Measurements from ENCODE around the gene DZIP1L. TPM values are rescaled to one million over a fixed set of nuclear protein-coding genes. Genes with fewer than 3 reads are reported as not detected.

The DZIP1L gene
- total RNA-seq, 1 experiment from 2014 or later: 10.4 TPM

DNA sequence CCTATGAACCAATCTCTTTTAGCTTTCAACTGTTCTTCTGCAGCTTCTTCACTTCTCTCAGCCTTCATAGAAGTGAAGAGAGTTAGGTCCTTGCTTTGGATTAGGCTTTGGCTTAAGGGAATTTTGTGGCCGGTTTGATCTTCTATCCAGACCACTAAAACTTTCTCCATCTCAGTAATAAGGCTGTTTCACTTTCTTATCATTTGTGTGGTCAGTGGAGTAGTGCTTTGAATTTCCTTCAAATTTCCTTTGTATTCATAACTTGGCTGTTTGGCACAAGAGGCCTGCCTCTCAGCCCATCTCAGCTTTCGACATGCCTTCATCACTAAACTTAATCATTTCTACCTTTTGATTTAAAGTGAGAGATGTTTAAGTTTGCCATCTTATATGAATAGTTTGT lies 21.7 kb downstream of the DZIP1L start:
- no peaks in the 10 kb centered on the region for H3K79me1 ChIP-seq (ENCODE audit: insufficient read depth, low read depth, low read length, poor library complexity, severe bottlenecking)
- no peak overlapping the region for H3K9ac ChIP-seq (ENCODE audit: extremely low read depth, insufficient read length, low read length)
- TF ChIP-seq, protein P1, sequence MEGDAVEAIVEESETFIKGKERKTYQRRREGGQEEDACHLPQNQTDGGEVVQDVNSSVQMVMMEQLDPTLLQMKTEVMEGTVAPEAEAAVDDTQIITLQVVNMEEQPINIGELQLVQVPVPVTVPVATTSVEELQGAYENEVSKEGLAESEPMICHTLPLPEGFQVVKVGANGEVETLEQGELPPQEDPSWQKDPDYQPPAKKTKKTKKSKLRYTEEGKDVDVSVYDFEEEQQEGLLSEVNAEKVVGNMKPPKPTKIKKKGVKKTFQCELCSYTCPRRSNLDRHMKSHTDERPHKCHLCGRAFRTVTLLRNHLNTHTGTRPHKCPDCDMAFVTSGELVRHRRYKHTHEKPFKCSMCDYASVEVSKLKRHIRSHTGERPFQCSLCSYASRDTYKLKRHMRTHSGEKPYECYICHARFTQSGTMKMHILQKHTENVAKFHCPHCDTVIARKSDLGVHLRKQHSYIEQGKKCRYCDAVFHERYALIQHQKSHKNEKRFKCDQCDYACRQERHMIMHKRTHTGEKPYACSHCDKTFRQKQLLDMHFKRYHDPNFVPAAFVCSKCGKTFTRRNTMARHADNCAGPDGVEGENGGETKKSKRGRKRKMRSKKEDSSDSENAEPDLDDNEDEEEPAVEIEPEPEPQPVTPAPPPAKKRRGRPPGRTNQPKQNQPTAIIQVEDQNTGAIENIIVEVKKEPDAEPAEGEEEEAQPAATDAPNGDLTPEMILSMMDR (conservative IDR thresholded peaks at IDR 0.05): no peak
- no peak overlapping the region for H4K8ac ChIP-seq (replicated peaks; ENCODE audit: insufficient read length, low read depth, low read length)
- H3K23me2 ChIP-seq (ENCODE audit: insufficient read length, low read depth, low read length, poor library complexity, severe bottlenecking): no peaks in the 10 kb centered on the region
- no peak overlapping the region for H2BK12ac ChIP-seq (ENCODE audit: insufficient read length, low read depth, low read length)
- no peak overlapping the region for H2BK20ac ChIP-seq (ENCODE audit: low read depth, low read length, poor library complexity, severe bottlenecking)
- no peaks in the 10 kb centered on the region for H3K79me2 ChIP-seq (ENCODE audit: insufficient read depth, low read length)
- no peak overlapping the region; a peak in 1 of 7 replicates for H3K27ac Mint-ChIP-seq
- H4K91ac ChIP-seq (ENCODE audit: insufficient read length, low read depth, low read length): no peak overlapping the region
- no peaks in the 10 kb centered on the region for H3K4me1 ChIP-seq (ENCODE audit: insufficient read depth, low read length)
- no peaks in the 10 kb centered on the region for H3K27me3 ChIP-seq (ENCODE audit: insufficient read depth, low read length)
- H3K36me3 Mint-ChIP-seq (ENCODE audit: insufficient read depth in 1 of 3, low read depth in 3 of 3): peaks cover 21 to 45% (median 34%) of the 10 kb centered on the region in 3 experiments
- no CpG with 5 or more reads among the region's 2 CpGs for WGBS (ENCODE audit: extremely low coverage, insufficient read length, low lambda C conversion rate)
- H3K4me3 Mint-ChIP-seq: no peak overlapping the region
- no peak overlapping the region for H3K18ac ChIP-seq (ENCODE audit: insufficient read length, low read depth, low read length)
- H3K27ac ChIP-seq (ENCODE audit: insufficient read length, low read depth, low read length): no peak overlapping the region
- no peak overlapping the region for H3K23ac ChIP-seq (ENCODE audit: insufficient read length, low read depth, low read length)
- H2BK5ac ChIP-seq (ENCODE audit: insufficient read length, low read length): no peak overlapping the region
- H3K14ac ChIP-seq (ENCODE audit: insufficient read depth, low read length): no peak overlapping the region
- H2AFZ ChIP-seq (ENCODE audit: low read length): no peak overlapping the region
- H4K20me1 ChIP-seq (ENCODE audit: control insufficient read depth, insufficient read depth, insufficient read length): no peaks in the 10 kb centered on the region
- H3K9me3 ChIP-seq (ENCODE audit: control insufficient read depth, low read depth, low read length): no peaks in the 10 kb centered on the region
- no peak overlapping the region for H3T11ph ChIP-seq (ENCODE audit: low read length)
- no peak overlapping the region for H3K4me2 ChIP-seq (ENCODE audit: insufficient read depth, insufficient read length, low read length)
- DNase-seq: no peak
- no peak overlapping the region for H2BK120ac ChIP-seq (ENCODE audit: low read depth, low read length, poor library complexity, severe bottlenecking)
- H4K5ac ChIP-seq (ENCODE audit: insufficient read length, low read depth, low read length): no peak overlapping the region
- no peak overlapping the region for H3K4ac ChIP-seq (ENCODE audit: low read depth, low read length)
- H3K4me1 Mint-ChIP-seq: peaks cover 10 to 11% of the 10 kb centered on the region in 2 experiments; a peak in 3 of 4 replicates
- no peak overlapping the region for H2AK5ac ChIP-seq (ENCODE audit: insufficient read length, low read length)
- no peak overlapping the region for H2BK15ac ChIP-seq (ENCODE audit: low read depth, low read length)
- no peak overlapping the region for H3K56ac ChIP-seq (ENCODE audit: insufficient read length, low read depth, low read length)
- no peaks in the 10 kb centered on the region for H3K27me3 Mint-ChIP-seq (ENCODE audit: low read depth)
- peaks cover 0 to 3% of the 10 kb centered on the region in 2 experiments; a peak in 1 of 5 replicates for H3K9me3 Mint-ChIP-seq
